ENCODE measurements around the gene TAP1.

The TAP1 gene

DNA sequence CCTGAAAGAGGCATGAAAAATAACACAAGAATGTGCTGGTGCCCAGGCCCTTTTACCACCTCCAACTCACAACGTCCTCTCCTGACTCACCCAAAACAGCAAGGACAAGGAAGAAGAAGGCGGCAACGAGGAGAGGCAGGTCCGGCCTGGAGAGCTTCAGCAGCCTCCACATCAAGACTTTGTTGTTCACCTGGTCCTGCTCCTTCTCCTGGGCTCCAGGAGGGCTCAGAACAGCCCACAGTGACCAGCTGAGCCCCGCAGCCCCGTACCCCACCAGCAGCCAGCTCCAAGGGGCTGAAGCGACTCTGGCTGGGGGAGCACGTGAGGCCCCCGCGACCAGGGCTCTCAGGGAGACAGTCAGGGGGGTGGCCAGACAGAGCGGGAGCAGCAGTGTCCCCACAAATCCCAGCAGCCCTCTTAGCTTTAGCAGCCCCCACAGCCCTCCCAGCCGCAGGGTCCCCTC lies 15.8 kb downstream of the TAP1 start:
- peaks cover 0 to 11% (median 8%) of the 10 kb centered on the region in 4 donors for H3K4me1 ChIP-seq
- TF ChIP-seq, protein P1, sequence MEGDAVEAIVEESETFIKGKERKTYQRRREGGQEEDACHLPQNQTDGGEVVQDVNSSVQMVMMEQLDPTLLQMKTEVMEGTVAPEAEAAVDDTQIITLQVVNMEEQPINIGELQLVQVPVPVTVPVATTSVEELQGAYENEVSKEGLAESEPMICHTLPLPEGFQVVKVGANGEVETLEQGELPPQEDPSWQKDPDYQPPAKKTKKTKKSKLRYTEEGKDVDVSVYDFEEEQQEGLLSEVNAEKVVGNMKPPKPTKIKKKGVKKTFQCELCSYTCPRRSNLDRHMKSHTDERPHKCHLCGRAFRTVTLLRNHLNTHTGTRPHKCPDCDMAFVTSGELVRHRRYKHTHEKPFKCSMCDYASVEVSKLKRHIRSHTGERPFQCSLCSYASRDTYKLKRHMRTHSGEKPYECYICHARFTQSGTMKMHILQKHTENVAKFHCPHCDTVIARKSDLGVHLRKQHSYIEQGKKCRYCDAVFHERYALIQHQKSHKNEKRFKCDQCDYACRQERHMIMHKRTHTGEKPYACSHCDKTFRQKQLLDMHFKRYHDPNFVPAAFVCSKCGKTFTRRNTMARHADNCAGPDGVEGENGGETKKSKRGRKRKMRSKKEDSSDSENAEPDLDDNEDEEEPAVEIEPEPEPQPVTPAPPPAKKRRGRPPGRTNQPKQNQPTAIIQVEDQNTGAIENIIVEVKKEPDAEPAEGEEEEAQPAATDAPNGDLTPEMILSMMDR (IDR thresholded peaks at IDR 0.05): peak in 1 of 2 experiments; percentile 7
- H3K27me3 ChIP-seq: no peaks in the 10 kb centered on the region
- intact Hi-C loops (cut with DNase I; ENCODE audit: low total_unique reads): loop anchor here (2.0 to 5.0 kb wide), 3 partner anchors 15 to 130 kb away; partner anchors contain the start of genes BRD2 and TAP1
- H3K27ac ChIP-seq: peak overlapping the region; percentile 88 to 89
- DNase-seq: no peak
- no peaks in the 10 kb centered on the region for H3K9me3 ChIP-seq
- H3K36me3 ChIP-seq: peaks cover 0 to 27% (median 17%) of the 10 kb centered on the region in 3 donors
- H3K4me3 ChIP-seq: peak overlapping the region; percentile 88 to 90

DNA sequence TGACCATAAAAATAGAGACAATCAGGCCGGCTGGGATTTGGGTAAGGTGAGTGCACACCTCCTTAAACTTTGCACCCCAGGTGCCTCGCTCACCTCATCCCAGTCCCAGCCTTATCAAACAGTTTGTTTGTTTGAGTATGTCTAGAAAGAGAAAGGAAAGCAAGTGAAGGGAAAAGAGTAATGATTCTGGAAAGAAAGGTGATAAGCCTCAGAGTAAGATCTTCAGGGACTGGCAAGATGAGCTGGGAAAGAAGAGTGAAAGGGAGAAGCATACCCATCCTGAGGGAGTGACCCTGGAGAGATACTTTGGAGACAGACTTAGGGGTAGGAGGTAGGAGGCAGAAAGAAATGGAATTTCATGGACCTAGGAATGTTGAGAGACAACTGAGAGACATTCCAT lies 16.6 kb downstream of the TAP1 start:
- TF ChIP-seq, protein P1 (IDR thresholded peaks at IDR 0.05): no peak
- Histone ChIP-seq H3K27ac (no peak overlapping the region), H3K4me1 (peaks cover 0 to 8% (median 8%) of the 10 kb centered on the region in 4 donors), H3K9me3 (no peaks in the 10 kb centered on the region), H3K4me3 (no peak overlapping the region), H3K36me3 (peaks cover 0 to 34% (median 19%) of the 10 kb centered on the region in 3 donors), H3K27me3 (no peaks in the 10 kb centered on the region)
- intact Hi-C loops (cut with DNase I; ENCODE audit: low total_unique reads): loop anchor here (5.0 kb wide), 2 partner anchors 35 to 130 kb away; partner anchors contain the start of gene BRD2
- DNase-seq: no peak

DNA sequence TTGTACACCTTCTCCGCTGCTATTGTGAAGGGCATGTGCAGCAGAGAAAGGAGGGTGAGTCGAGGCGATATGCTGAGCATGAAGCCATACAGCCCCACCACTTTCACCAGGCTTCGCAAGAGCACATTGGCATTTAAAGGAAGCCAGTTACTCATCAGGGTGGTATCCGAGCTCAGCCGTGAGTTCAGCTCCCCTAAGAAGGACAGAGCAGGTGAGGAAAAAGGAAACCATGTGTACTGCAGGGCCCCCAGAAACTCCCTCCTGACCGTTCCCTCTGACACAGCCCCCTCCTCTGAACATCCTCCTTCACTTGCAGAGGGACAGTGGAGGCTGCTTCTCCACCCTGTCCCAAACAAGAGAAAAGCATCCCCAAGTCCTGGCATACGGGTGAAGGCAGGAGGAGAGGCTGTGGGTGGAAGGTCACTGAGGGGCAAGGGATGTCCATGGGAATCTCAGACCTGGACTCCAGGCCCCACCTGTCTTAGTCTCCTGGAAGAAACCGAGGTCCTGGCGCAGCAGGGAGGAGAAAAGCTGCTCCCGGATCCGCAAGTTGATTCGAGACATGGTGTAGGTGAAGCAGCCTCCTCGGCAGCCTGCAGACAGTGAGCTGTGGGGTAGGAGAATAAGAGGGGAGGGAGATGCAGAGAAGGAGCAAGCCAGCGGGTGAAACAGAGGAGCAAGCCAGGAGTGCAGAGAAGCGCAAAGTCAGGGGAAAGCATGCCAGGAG lies 18.2 kb downstream of the TAP1 start:
- Histone ChIP-seq H3K9me3 (no peaks in the 10 kb centered on the region), H3K4me1 (peaks cover 0 to 8% (median 8%) of the 10 kb centered on the region in 4 donors), H3K36me3 (peaks cover 9 to 43% (median 28%) of the 10 kb centered on the region in 3 donors), H3K27ac (no peak overlapping the region), H3K4me3 (no peak overlapping the region), H3K27me3 (no peaks in the 10 kb centered on the region)
- no peak for DNase-seq
- TF ChIP-seq, protein P1 (IDR thresholded peaks at IDR 0.05): no peak
- intact Hi-C loops (cut with DNase I; ENCODE audit: low total_unique reads): loop anchor here (5.0 kb wide), 2 partner anchors 37 to 132 kb away; partner anchors contain the start of gene BRD2

DNA sequence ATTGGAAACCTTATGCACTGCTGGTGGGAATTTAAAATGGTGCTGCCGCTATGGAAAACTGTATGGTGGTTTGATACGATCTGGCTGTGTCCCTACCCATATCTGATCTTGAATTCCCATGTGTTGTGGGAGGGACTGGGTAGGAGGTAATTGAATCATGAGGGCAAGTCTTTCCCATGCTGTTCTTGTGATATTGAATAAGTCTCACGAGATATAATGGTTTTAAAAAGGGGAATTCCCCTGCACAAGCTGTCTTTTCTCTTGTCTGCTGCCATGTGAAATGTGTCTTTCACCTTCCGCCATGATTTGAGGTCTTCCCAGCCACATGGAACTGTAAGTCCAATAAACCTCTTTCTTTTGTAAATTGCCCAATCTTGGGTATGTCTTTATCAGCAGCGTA lies 19.8 kb downstream of the TAP1 start:
- TF ChIP-seq, protein P1 (IDR thresholded peaks at IDR 0.05): no peak
- peaks cover 11 to 57% (median 44%) of the 10 kb centered on the region in 3 donors for H3K36me3 ChIP-seq
- H3K9me3 ChIP-seq: no peaks in the 10 kb centered on the region
- peaks cover 0 to 8% (median 8%) of the 10 kb centered on the region in 4 donors for H3K4me1 ChIP-seq
- no peak for DNase-seq
- H3K4me3 ChIP-seq: no peak overlapping the region
- H3K27ac ChIP-seq: no peak overlapping the region
- no peaks in the 10 kb centered on the region for H3K27me3 ChIP-seq
- intact Hi-C loops (cut with DNase I; ENCODE audit: low total_unique reads): no loop called here

DNA sequence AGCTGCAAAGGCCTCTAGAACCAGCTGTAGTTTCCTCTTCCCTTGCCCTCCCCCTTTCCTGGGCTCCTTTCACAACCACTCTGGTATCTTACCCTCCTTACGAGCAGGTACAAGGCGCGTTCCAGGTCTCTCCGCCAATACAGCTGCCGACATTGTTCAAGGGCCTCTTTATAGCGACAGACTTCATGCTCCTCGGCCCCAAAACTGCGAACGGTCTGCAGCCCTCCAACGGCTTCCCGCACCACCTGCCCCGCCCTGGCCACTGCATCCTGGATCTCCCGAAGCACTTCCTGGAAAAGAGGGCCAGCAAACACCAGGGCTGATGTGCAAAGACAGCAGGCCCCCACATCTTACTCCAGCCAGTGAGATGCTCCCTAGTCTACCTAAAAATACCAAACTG lies 21.0 kb downstream of the TAP1 start:
- intact Hi-C loops (cut with DNase I; ENCODE audit: low total_unique reads): no loop called here
- no peaks in the 10 kb centered on the region for H3K27me3 ChIP-seq
- H3K9me3 ChIP-seq: no peaks in the 10 kb centered on the region
- H3K36me3 ChIP-seq: peaks cover 11 to 68% (median 49%) of the 10 kb centered on the region in 3 donors
- TF ChIP-seq, protein P1 (IDR thresholded peaks at IDR 0.05): no peak
- DNase-seq: no peak
- H3K27ac ChIP-seq: no peak overlapping the region
- H3K4me1 ChIP-seq: peaks cover 0 to 3% (median 3%) of the 10 kb centered on the region in 4 donors
- no peak overlapping the region for H3K4me3 ChIP-seq

All from tibial artery (tissue), 4 donors.